Right lobe of liver (tissue), 6 donors: ENCODE results near the gene B4GALT4. TPM values are rescaled to one million over a fixed set of nuclear protein-coding genes. Genes with fewer than 3 reads are reported as not detected.
A peak's percentile ranks its signal among the peaks of the same experiment; 100 is the strongest.
"Not testable (repeated sequence)": the region's sequence is repeated elsewhere in the genome, so short reads cannot be mapped to it uniquely, and the experiment has no call there.

Experiments
- ATAC-seq, 4 donors: fragments of 200-7000 bp; cut with Tn5 transposase; one replicate each; pipeline ENCODE4 v1.9.1; 2020; ENCODE audit warnings: mild to moderate bottlenecking in 4 of 4, moderate library complexity in 4 of 4
- DNase-seq, 3 donors: peaks; one replicate each; pipeline ENCODE4 v3.0.0-alpha.2; 2020
- H3K27ac ChIP-seq, 3 donors: fragments of 200-600 bp; one replicate each; pipeline ENCODE4 v1.8.0; 2022
- H3K27me3 ChIP-seq, 2 donors: fragments of 200-600 bp; one replicate each; pipeline ENCODE4 v1.8.0; 2022
- H3K36me3 ChIP-seq, 4 donors: fragments of 200-600 bp; sonication (generic) in 1 of 4; one replicate each; pipeline versions ENCODE4 v1.5.1 to v1.8.0; 2017 to 2022; ENCODE audit warnings: control low read depth in 1 of 4
- H3K4me1 ChIP-seq, 4 donors: fragments of 200-600 bp; sonication (generic) in 1 of 4; one replicate each; pipeline versions ENCODE4 v1.5.1 to v1.8.0; 2017 to 2022; ENCODE audit warnings: control low read depth in 1 of 4
- H3K4me3 ChIP-seq, 3 donors: fragments of 200-600 bp; one replicate each; pipeline ENCODE4 v1.8.0; 2022
- H3K9me3 ChIP-seq, 4 donors: fragments of 200-600 bp; sonication (generic) in 1 of 4; one replicate each; pipeline versions ENCODE4 v1.5.1 to v1.8.0; 2017 to 2022; ENCODE audit warnings: control low read depth in 1 of 4
- POLR2A ChIP-seq: fragments of 450-650 bp; IDR thresholded peaks from one replicate; pipeline ENCODE4 v1.6.1; 2017; ENCODE audit warnings: antibody characterized with exemption, mild to moderate bottlenecking
- WGBS: methylation state at CpG from one replicate; pipeline ENCODE4 v1.1.6; 2018; ENCODE audit warnings: low coverage, low lambda C conversion rate; ENCODE audit not compliant: insufficient coverage; ENCODE audit errors: missing lambda C conversion rate; 5-methylcytosine and 5-hydroxymethylcytosine counted together
- intact Hi-C, 2 donors: fragments of 100-400 bp; cut with DNase I; formaldehyde crosslinking; loops; one replicate each; pipeline versions ENCODE4 v1.11.2 to v1.14.1; 2022
- total RNA-seq, 6 experiments: library from RNA; depleted of rRNA in 2 of 6; stranded (reverse); fragments of >200 nt in 2 of 6; fragmentation: NEBNext Ultra II Directional in 3 of 6; extraction: Animal tissue kit (Norgen Biotek cat#: 25700) in 3 of 6; gene quantifications; one replicate each; pipeline versions ENCODE4 v1.1.0 to v1.2.4, GENCODE V29; 2016 to 2023
- TF ChIP-seq, protein P1 (sequence below), 4 donors: fragments of 200-600 bp in 3 of 4; fragments of 450-650 bp in 1 of 4; IDR thresholded peaks; one replicate each; pipeline versions ENCODE4 v1.5.1 to v1.8.0; 2016 to 2022; ENCODE audit warnings: antibody characterized with exemption in 4 of 4, mild to moderate bottlenecking in 2 of 4
- donor health status: DM: no; HTN: yes; CAD: no.
- donor health status: DM: no; HTN: no; CAD: no.
- donor health status: DM: no; HTN: no; CAD: no.
- donor health status: DM: no; HTN: yes; CAD: no.
- donor health status: DM: no; HTN: yes; CAD: no.

B4GALT4 gene
- total RNA-seq, 6 experiments from 2014 or later, result 7.8 to 10.9 (median 8.9) TPM

DNA sequence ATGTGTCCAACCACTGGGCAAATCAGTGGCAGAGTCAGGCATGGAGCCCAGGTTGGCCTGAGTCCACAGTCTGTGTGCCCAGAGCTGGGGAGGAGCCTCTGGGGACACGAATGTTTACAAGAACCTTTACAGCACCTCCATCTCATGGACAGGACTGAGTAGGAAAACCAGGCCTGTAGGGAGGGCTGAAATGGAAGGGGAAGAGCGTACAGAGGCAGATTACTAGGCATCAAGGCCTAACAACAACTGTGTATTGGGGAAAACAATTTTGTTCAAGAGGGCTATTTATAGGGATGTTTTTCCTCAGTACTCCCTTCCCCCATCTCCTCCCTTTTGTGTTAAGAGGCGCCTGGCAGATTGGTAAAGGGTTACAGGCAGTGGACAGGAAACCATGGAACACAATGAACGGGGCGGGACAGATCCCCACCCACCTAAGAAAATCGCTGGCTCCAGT, 38.5 kb upstream of the B4GALT4 start:
- TF ChIP-seq POLR2A, result no peak
- TF ChIP-seq, protein P1, sequence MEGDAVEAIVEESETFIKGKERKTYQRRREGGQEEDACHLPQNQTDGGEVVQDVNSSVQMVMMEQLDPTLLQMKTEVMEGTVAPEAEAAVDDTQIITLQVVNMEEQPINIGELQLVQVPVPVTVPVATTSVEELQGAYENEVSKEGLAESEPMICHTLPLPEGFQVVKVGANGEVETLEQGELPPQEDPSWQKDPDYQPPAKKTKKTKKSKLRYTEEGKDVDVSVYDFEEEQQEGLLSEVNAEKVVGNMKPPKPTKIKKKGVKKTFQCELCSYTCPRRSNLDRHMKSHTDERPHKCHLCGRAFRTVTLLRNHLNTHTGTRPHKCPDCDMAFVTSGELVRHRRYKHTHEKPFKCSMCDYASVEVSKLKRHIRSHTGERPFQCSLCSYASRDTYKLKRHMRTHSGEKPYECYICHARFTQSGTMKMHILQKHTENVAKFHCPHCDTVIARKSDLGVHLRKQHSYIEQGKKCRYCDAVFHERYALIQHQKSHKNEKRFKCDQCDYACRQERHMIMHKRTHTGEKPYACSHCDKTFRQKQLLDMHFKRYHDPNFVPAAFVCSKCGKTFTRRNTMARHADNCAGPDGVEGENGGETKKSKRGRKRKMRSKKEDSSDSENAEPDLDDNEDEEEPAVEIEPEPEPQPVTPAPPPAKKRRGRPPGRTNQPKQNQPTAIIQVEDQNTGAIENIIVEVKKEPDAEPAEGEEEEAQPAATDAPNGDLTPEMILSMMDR (IDR thresholded peaks at IDR 0.05), result no peak
- no peak overlapping the region for H3K4me3 ChIP-seq
- H3K27ac ChIP-seq, result peak overlapping the region in 2 of 3 donors; percentile 19 to 34
- H3K27me3 ChIP-seq, result no peaks in the 10 kb centered on the region
- DNase-seq (peak in 2 of 3 donors; percentile 71 to 72), ATAC-seq (peak; percentile 70 to 91 (median 74))
- intact Hi-C loops, result no loop called here
- H3K4me1 ChIP-seq, result no peaks in the 10 kb centered on the region
- H3K9me3 ChIP-seq, result no peaks in the 10 kb centered on the region
- 47% methylated on average over 2 of the region's 6 CpGs for WGBS
- no peaks in the 10 kb centered on the region for H3K36me3 ChIP-seq

DNA sequence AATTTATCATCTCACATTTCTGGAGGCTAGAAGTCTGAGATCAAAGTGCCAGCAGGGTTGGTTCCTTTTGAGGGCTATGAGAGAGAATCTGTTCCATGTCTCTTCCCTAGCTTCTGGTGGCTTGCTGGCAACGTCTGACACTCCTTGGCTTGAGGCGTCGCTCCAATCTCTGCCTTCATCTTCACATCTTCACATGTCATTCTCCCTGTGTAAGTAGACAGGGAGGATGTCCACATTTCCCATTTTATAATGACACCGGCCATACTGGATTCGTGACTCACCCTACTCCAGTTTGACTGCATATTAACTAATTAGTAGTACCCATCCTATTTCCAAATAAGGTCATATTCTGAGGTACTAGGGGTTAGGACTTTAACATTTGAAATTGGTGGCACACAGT, 36.0 kb upstream of the B4GALT4 start:
- no peaks in the 10 kb centered on the region for H3K36me3 ChIP-seq
- H3K27ac ChIP-seq, result no peak overlapping the region
- DNase-seq (no peak), ATAC-seq (no peak)
- TF ChIP-seq, protein P1 (IDR thresholded peaks at IDR 0.05), result no peak
- H3K4me3 ChIP-seq, result no peak overlapping the region
- H3K27me3 ChIP-seq, result no peaks in the 10 kb centered on the region
- H3K9me3 ChIP-seq, result no peaks in the 10 kb centered on the region
- H3K4me1 ChIP-seq, result no peaks in the 10 kb centered on the region
- intact Hi-C loops, result no loop called here
- 79% methylated on average over 4 of the region's 5 CpGs for WGBS

GRCh38 chr3:119270212-119270611, 29.5 kb upstream of the B4GALT4 start:
- DNase-seq, H3K36me3 ChIP-seq, H3K27me3 ChIP-seq, ATAC-seq, H3K27ac ChIP-seq, H3K4me1 ChIP-seq, H3K4me3 ChIP-seq, H3K9me3 ChIP-seq, intact Hi-C loops: not testable (repeated sequence)
- WGBS, result 39% methylated on average over 2 of the region's 2 CpGs

GRCh38 chr3:119261055-119261454, 20.4 kb upstream of the B4GALT4 start:
- intact Hi-C loops, result no loop called here
- H3K27ac ChIP-seq, result no peak overlapping the region
- no peaks in the 10 kb centered on the region for H3K4me1 ChIP-seq
- H3K9me3 ChIP-seq, result no peaks in the 10 kb centered on the region
- WGBS, result 64% methylated on average over 5 of the region's 6 CpGs
- no peak overlapping the region for H3K4me3 ChIP-seq
- no peak for ATAC-seq
- no peaks in the 10 kb centered on the region for H3K36me3 ChIP-seq
- TF ChIP-seq, protein P1 (IDR thresholded peaks at IDR 0.05), result no peak
- no peak for TF ChIP-seq POLR2A
- no peaks in the 10 kb centered on the region for H3K27me3 ChIP-seq
- DNase-seq, result no peak

DNA sequence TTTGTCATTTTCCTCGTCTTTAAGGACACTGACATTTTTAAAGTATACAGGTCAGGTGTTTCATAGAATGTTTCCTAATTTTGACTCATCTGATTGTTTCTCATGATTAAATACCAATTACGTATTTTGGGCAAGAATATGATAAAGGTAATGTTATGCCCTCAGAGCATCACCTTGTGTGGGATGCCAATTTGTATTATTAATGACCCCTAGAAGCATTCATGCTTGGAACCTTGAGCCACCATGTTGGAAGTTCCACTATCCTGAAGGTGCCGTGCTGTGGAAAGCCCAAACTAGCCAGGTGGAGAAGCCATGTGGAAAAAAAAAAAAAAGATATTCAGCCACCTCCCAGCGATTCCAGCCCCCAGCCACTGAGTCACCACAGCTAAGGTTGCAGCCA, 19.1 kb upstream of the B4GALT4 start:
- 64% methylated on average over 3 of the region's 4 CpGs for WGBS
- H3K9me3 ChIP-seq, result no peaks in the 10 kb centered on the region
- no peaks in the 10 kb centered on the region for H3K27me3 ChIP-seq
- H3K36me3 ChIP-seq, result no peaks in the 10 kb centered on the region
- H3K4me3 ChIP-seq, result no peak overlapping the region
- no peak overlapping the region for H3K27ac ChIP-seq
- TF ChIP-seq, protein P1 (IDR thresholded peaks at IDR 0.05), result no peak
- TF ChIP-seq POLR2A, result no peak
- no peaks in the 10 kb centered on the region for H3K4me1 ChIP-seq
- no peak for DNase-seq
- intact Hi-C loops, result no loop called here
- ATAC-seq, result no peak
